Upper lobe of left lung (tissue), 4 donors: Measurements from ENCODE around the gene HES2.

Source experiments
- CTCF ChIP-seq, 6 experiments: fragments of 450-650 bp in 4 of 6; fragments of 200-600 bp in 2 of 6; sonication (generic) in 2 of 6; IDR thresholded peaks; one replicate each; pipeline ENCODE4 v1.5.1; 2016 to 2019; ENCODE audit warnings: antibody characterized with exemption in 6 of 6
- EP300 ChIP-seq, 4 donors: sonication (generic); formaldehyde crosslinking; IDR thresholded peaks; one replicate each; pipeline ENCODE4 v1.5.1; 2017; ENCODE audit warnings: antibody characterized with exemption in 4 of 4, control low read depth in 2 of 4
- POLR2A ChIP-seq, 4 donors: fragments of 450-650 bp; IDR thresholded peaks; one replicate each; pipeline ENCODE4 v1.5.1; 2016 to 2017; ENCODE audit warnings: antibody characterized with exemption in 4 of 4, mild to moderate bottlenecking in 2 of 4
- POLR2AphosphoS5 ChIP-seq, 2 donors: sonication (generic); formaldehyde crosslinking; IDR thresholded peaks; one replicate each; pipeline ENCODE4 v1.5.1; 2017; ENCODE audit warnings: antibody characterized with exemption in 2 of 2

GRCh38 chr1:6434186-6434585, 14.5 kb upstream of the HES2 start:
- no peak for TF ChIP-seq CTCF (IDR thresholded peaks at IDR 0.05)
- TF ChIP-seq POLR2A (IDR thresholded peaks at IDR 0.05) = no peak
- TF ChIP-seq POLR2AphosphoS5 (IDR thresholded peaks at IDR 0.05) = no peak
- no peak for TF ChIP-seq EP300 (IDR thresholded peaks at IDR 0.05)
